H1 (cell line): ENCODE measurements around the gene STAU1. TPM values are rescaled to one million over a fixed set of nuclear protein-coding genes. Genes with fewer than 3 reads are reported as not detected.

Experiments used
- CTCF ChIA-PET: fragments of 300-600 bp; sonication (Branson Sonifier 250); formaldehyde crosslinking; loops from one replicate; lab custom pipeline; 2021; ENCODE audit not compliant: partially characterized antibody; lab: Charles Lee
- POLR2A ChIA-PET: fragments of 300-600 bp; sonication (Branson Sonifier 250); formaldehyde crosslinking; loops from one replicate; lab custom pipeline; 2021; ENCODE audit warnings: inconsistent platforms; ENCODE audit not compliant: partially characterized antibody; lab: Charles Lee
- DNase-seq, 2 experiments: peaks; one replicate each; pipeline versions ENCODE4 v3.0.0 to v3.0.0-alpha.2; 2010 to 2022; ENCODE audit warnings: low spot score in 2 of 2, low read depth in 1 of 2, mixed read lengths in 1 of 2
- FAIRE-seq: peaks from 2 replicates; lab custom pipeline; 2011; peaks lifted over from hg19 to GRCh38; lab: Jason Lieb, UNC
- H2AFZ ChIP-seq: 2 replicates; pipeline ENCODE4 v1.8.1; 2012; ENCODE audit warnings: low read length, inconsistent platforms
- H2AK5ac ChIP-seq: 2 replicates; pipeline ENCODE4 v1.6.1; 2013; ENCODE audit warnings: low read depth, low read length
- H2BK120ac ChIP-seq: replicated peaks from 2 replicates; pipeline ENCODE3; 2013; ENCODE audit warnings: low read depth, low read length, inconsistent platforms
- H2BK12ac ChIP-seq: 2 replicates; pipeline ENCODE4 v1.6.1; 2013; ENCODE audit warnings: low read depth, low read length
- H2BK15ac ChIP-seq: 2 replicates; pipeline ENCODE4 v1.6.1; 2013; ENCODE audit warnings: low read length
- H2BK20ac ChIP-seq: 2 replicates; pipeline ENCODE4 v1.6.1; 2013; ENCODE audit warnings: low read length
- H2BK5ac ChIP-seq: 2 replicates; pipeline ENCODE4 v1.6.1; 2013; ENCODE audit warnings: low read depth, low read length
- H3K14ac ChIP-seq: 2 replicates; pipeline ENCODE4 v1.6.1; 2013; ENCODE audit warnings: inconsistent platforms; ENCODE audit not compliant: insufficient read length
- H3K18ac ChIP-seq: 2 replicates; pipeline ENCODE4 v1.6.1; 2013; ENCODE audit warnings: low read length; ENCODE audit errors: extremely low read depth
- H3K23ac ChIP-seq: 2 replicates; pipeline ENCODE4 v1.6.1; 2013; ENCODE audit warnings: inconsistent platforms; ENCODE audit not compliant: insufficient read length
- H3K23me2 ChIP-seq: 2 replicates; pipeline ENCODE4 v1.6.1; 2013; ENCODE audit warnings: low read depth, low read length
- H3K27ac ChIP-seq: 2 replicates; pipeline ENCODE4 v1.6.1; 2011; ENCODE audit warnings: low read depth, low read length, inconsistent platforms
- H3K27me3 ChIP-seq, 4 experiments: replicated peaks in 1 of 4; 1 replicate in 1 of 4; 2 replicates in 3 of 4; pipeline versions ENCODE4 v1.6.1 to v1.8.1; 2011 to 2013; ENCODE audit warnings: low read length in 3 of 4, mild to moderate bottlenecking in 3 of 4, inconsistent platforms in 2 of 4, mixed read lengths in 2 of 4, moderate library complexity in 1 of 4; ENCODE audit not compliant: control insufficient read depth in 3 of 4, insufficient read depth in 3 of 4; ENCODE audit errors: extremely low read depth in 1 of 4
- H3K36me3 ChIP-seq, 4 experiments: 2 replicates each; pipeline versions ENCODE4 v1.6.1 to v1.8.1; 2011 to 2013; ENCODE audit warnings: mild to moderate bottlenecking in 4 of 4, low read length in 3 of 4, moderate library complexity in 2 of 4, control low read depth in 1 of 4, inconsistent platforms in 1 of 4; ENCODE audit not compliant: insufficient read depth in 4 of 4, control insufficient read depth in 2 of 4
- H3K4ac ChIP-seq: replicated peaks from 2 replicates; pipeline ENCODE3; 2013; ENCODE audit warnings: low read length, low read depth, mixed read lengths, inconsistent platforms; ENCODE audit not compliant: insufficient read length
- H3K4me1 ChIP-seq, 4 experiments: replicated peaks in 1 of 4; 1 replicate in 1 of 4; 2 replicates in 3 of 4; pipeline versions ENCODE4 v1.6.1 to v1.8.1; 2011 to 2013; ENCODE audit warnings: low read length in 3 of 4, inconsistent platforms in 2 of 4, mixed read lengths in 1 of 4; ENCODE audit not compliant: insufficient read depth in 4 of 4, control insufficient read depth in 3 of 4
- H3K4me2 ChIP-seq, 2 experiments: 2 replicates each; pipeline versions ENCODE4 v1.6.1 to v1.8.1; 2011 to 2013; ENCODE audit warnings: low read depth in 2 of 2, low read length in 2 of 2, control low read depth in 1 of 2, inconsistent platforms in 1 of 2, mild to moderate bottlenecking in 1 of 2; ENCODE audit not compliant: insufficient read depth in 1 of 2
- H3K4me3 ChIP-seq, 4 experiments: fragments of 200-600, 300-600 bp in 1 of 4; sonication (generic), shearing (Covaris generic), sonication (Bioruptor Twin) in 1 of 4; 2 replicates each; pipeline versions ENCODE4 v1.5.1 to v1.8.1; 2011 to 2016; ENCODE audit warnings: low read length in 4 of 4, low read depth in 3 of 4, control low read depth in 2 of 4, inconsistent platforms in 2 of 4, mild to moderate bottlenecking in 2 of 4, mixed read lengths in 1 of 4, moderate library complexity in 1 of 4; ENCODE audit not compliant: insufficient read depth in 2 of 4; ENCODE audit errors: extremely low read depth in 1 of 4
- H3K56ac ChIP-seq: replicated peaks from 2 replicates; pipeline ENCODE3; 2013; ENCODE audit warnings: low read depth, mild to moderate bottlenecking, mixed read lengths, low read length, inconsistent platforms; ENCODE audit not compliant: insufficient read length
- H3K79me1 ChIP-seq: 2 replicates; pipeline ENCODE4 v1.6.1; 2013; ENCODE audit warnings: low read depth, low read length, control low read depth
- H3K79me2 ChIP-seq, 2 experiments: 2 replicates each; pipeline versions ENCODE4 v1.6.1 to v1.8.1; 2012 to 2013; ENCODE audit warnings: low read length in 2 of 2, mild to moderate bottlenecking in 2 of 2, inconsistent platforms in 1 of 2; ENCODE audit not compliant: insufficient read depth in 2 of 2, control insufficient read depth in 1 of 2
- H3K9ac ChIP-seq, 4 experiments: replicated peaks in 1 of 4; 1 replicate in 1 of 4; 2 replicates in 3 of 4; pipeline versions ENCODE4 v1.6.1 to v1.8.1; 2011 to 2013; ENCODE audit warnings: low read depth in 3 of 4, low read length in 3 of 4, control low read depth in 2 of 4, mild to moderate bottlenecking in 2 of 4, moderate library complexity in 2 of 4, inconsistent platforms in 1 of 4; ENCODE audit errors: extremely low read depth in 1 of 4
- H3K9me3 ChIP-seq, 2 experiments: 2 replicates each; pipeline versions ENCODE4 v1.6.1 to v1.8.1; 2012 to 2013; ENCODE audit warnings: mild to moderate bottlenecking in 2 of 2, moderate library complexity in 2 of 2, control low read depth in 1 of 2, inconsistent platforms in 1 of 2, low read depth in 1 of 2, low read length in 1 of 2, mixed read lengths in 1 of 2; ENCODE audit not compliant: insufficient read depth in 2 of 2
- H4K20me1 ChIP-seq, 2 experiments: replicated peaks in 1 of 2; 2 replicates each; pipeline versions ENCODE3 to v1.8.1; 2011 to 2013; ENCODE audit warnings: inconsistent platforms in 2 of 2, low read length in 2 of 2, mild to moderate bottlenecking in 1 of 2; ENCODE audit not compliant: insufficient read depth in 2 of 2, control insufficient read depth in 1 of 2
- H4K5ac ChIP-seq: 2 replicates; pipeline ENCODE4 v1.6.1; 2013; ENCODE audit warnings: low read length, low read depth, mixed read lengths, inconsistent platforms; ENCODE audit not compliant: insufficient read length
- H4K8ac ChIP-seq: 2 replicates; pipeline ENCODE4 v1.8.0; 2013; ENCODE audit warnings: mild to moderate bottlenecking, moderate library complexity, low read length, inconsistent platforms; ENCODE audit not compliant: insufficient read depth; ENCODE audit errors: extremely low read depth
- H4K91ac ChIP-seq: replicated peaks from 2 replicates; pipeline ENCODE3; 2013; ENCODE audit warnings: low read length, mixed read lengths, inconsistent platforms; ENCODE audit not compliant: insufficient read length
- SAP30 ChIP-seq: fragments of 300-600 bp; sonication (generic); IDR thresholded peaks from 2 replicates; pipeline ENCODE4 v1.7.1; 2012; ENCODE audit warnings: low read length, moderate library complexity, mild to moderate bottlenecking, inconsistent platforms; ENCODE audit not compliant: insufficient read depth, insufficient replicate concordance
- WGBS, 2 experiments: shearing (Covaris generic) in 1 of 2; methylation state at CpG; one replicate each; pipeline versions ENCODE4 v1.1.6 to v1.1.7; 2013 to 2015; ENCODE audit warnings: low lambda C conversion rate in 2 of 2, mixed read lengths in 2 of 2, inconsistent platforms in 1 of 2, low coverage in 1 of 2, missing lambda C conversion rate in 1 of 2; ENCODE audit not compliant: insufficient replicate concordance in 2 of 2, insufficient coverage in 1 of 2, insufficient read length in 1 of 2; ENCODE audit errors: extremely low coverage in 1 of 2, missing lambda C conversion rate in 1 of 2; 5-methylcytosine and 5-hydroxymethylcytosine counted together
- polyA plus RNA-seq, 7 experiments: library from polyadenylated mRNA; depleted of rRNA in 3 of 7; stranded (reverse) in 5 of 7; unstranded in 2 of 7; fragments of >200 nt in 5 of 7; fragments of 200-250 nt in 2 of 7; gene quantifications; 1 replicate in 5 of 7; 2 replicates in 1 of 7; 4 replicates in 1 of 7; pipeline versions ENCODE4 v1.2.1 to v1.2.3, GENCODE V29; 2011 to 2013; ENCODE audit warnings: missing spikeins in 2 of 7, mixed read lengths in 2 of 7
- total RNA-seq: library from RNA; stranded (reverse); fragmentation: NEBNext Ultra II Directional; extraction: Animal tissue kit (Norgen Biotek cat#: 25700); gene quantifications from 2 replicates; pipeline ENCODE4 v1.2.1, GENCODE V29; 2021

STAU1 gene
- total and polyA plus RNA-seq, 2 of the 8 experiments (the other 6 are each of a cell fraction or from before 2014, with no cell fraction given), result 41.4 to 107 TPM

- Histone ChIP-seq H2BK20ac (no peak overlapping the region), H2AFZ (no peak overlapping the region), H3K36me3 (peaks cover 0 to 13% (median 4%) of the 10 kb centered on the region in 4 experiments; a peak in 4 of 8 replicates), H3K4me1 (no peaks in the 10 kb centered on the region), H2AK5ac (no peak overlapping the region), H3K23me2 (no peaks in the 10 kb centered on the region), H3K14ac (no peak overlapping the region), H3K4me2 (no peak overlapping the region), H3K18ac (no peak overlapping the region), H2BK12ac (no peak overlapping the region), H3K27me3 (no peaks in the 10 kb centered on the region), H2BK15ac (no peak overlapping the region), H3K9me3 (no peaks in the 10 kb centered on the region), H3K56ac (no peak overlapping the region), H4K91ac (no peak overlapping the region), H3K79me2 (peaks cover 0 to 8% of the 10 kb centered on the region in 2 experiments; a peak in 2 of 4 replicates), H3K9ac (no peak overlapping the region), H2BK5ac (no peak overlapping the region), H4K5ac (no peak overlapping the region), H4K8ac (no peak overlapping the region), H3K4ac (no peak overlapping the region), H3K23ac (no peak overlapping the region), H2BK120ac (no peak overlapping the region), H4K20me1 (peaks cover 1 to 3% of the 10 kb centered on the region in 2 experiments), H3K79me1 (no peaks in the 10 kb centered on the region; the same call in 1 of the 2 replicates), H3K4me3 (no peak overlapping the region), H3K27ac (no peak overlapping the region)
- ChIA-PET POLR2A (no interaction called here), CTCF (interaction anchor here (0.9 kb wide), 1 partner anchor 16 kb away, joined by 3 read pairs; no protein-coding TSS in a partner anchor)
- no peak for TF ChIP-seq SAP30
- DNase-seq (no peak), FAIRE-seq (no peak)
- 94% methylated on average over 2 of the region's 2 CpGs; no CpG with 5 or more reads in 1 of the 2 experiments for WGBS, 2 experiments
These were observed 47.3 kb downstream of the STAU1 start for GRCh38 chr20:49140834-49141233.
